Tongue (tissue), 2 donors: ENCODE results near the gene GPRC5D. TPM values are rescaled to one million over a fixed set of nuclear protein-coding genes. Genes with fewer than 3 reads are reported as not detected.

Experiments
- DNase-seq: peaks from one replicate; pipeline ENCODE4 v3.0.0-alpha.2; 2015
- total RNA-seq: library from RNA; depleted of rRNA; stranded (reverse); fragments of >200 nt; gene quantifications from one replicate; pipeline ENCODE4 v1.2.3, GENCODE V29; 2014

Gene GPRC5D
- total RNA-seq, 1 donor from 2014 or later = not detected

GRCh38 chr12:12936983-12937491 is 14.9 kb downstream of the GPRC5D start:
- no peak for DNase-seq

GRCh38 chr12:12934556-12934955 is 17.4 kb downstream of the GPRC5D start:
- DNase-seq = no peak

GRCh38 chr12:12933742-12934141 is 18.2 kb downstream of the GPRC5D start:
- no peak for DNase-seq

- DNase-seq = no peak
These were observed 21.2 kb downstream of the GPRC5D start for GRCh38 chr12:12930633-12931219.

GRCh38 chr12:12929696-12930095 is 22.3 kb downstream of the GPRC5D start:
- DNase-seq = no peak

- peak; percentile 74 for DNase-seq
These were observed 24.5 kb downstream of the GPRC5D start for GRCh38 chr12:12927211-12928079.

- no peak for DNase-seq
These were observed 25.3 kb downstream of the GPRC5D start for GRCh38 chr12:12926571-12927071.

GRCh38 chr12:12925388-12925787 is 26.6 kb downstream of the GPRC5D start:
- peak; percentile 51 for DNase-seq

- no peak for DNase-seq
These were observed 27.8 kb downstream of the GPRC5D start for GRCh38 chr12:12924169-12924568.

- no peak for DNase-seq
These were observed 29.0 kb downstream of the GPRC5D start for GRCh38 chr12:12922978-12923377.

- no peak for DNase-seq
These were observed 29.8 kb downstream of the GPRC5D start for GRCh38 chr12:12922191-12922616.

- no peak for DNase-seq
These were observed 32.1 kb downstream of the GPRC5D start for GRCh38 chr12:12919666-12920435.

- DNase-seq = no peak
These were observed 33.1 kb downstream of the GPRC5D start for GRCh38 chr12:12918781-12919389.

GRCh38 chr12:12917517-12917916 is 34.5 kb downstream of the GPRC5D start:
- DNase-seq = no peak

- peak; percentile 93 for DNase-seq
These were observed 35.6 kb downstream of the GPRC5D start for GRCh38 chr12:12916135-12916944.

GRCh38 chr12:12915656-12916055 is 36.3 kb downstream of the GPRC5D start:
- DNase-seq = no peak

- DNase-seq = no peak
These were observed 39.3 kb downstream of the GPRC5D start for GRCh38 chr12:12912711-12913110.

- DNase-seq = no peak
These were observed 42.0 kb downstream of the GPRC5D start for GRCh38 chr12:12909995-12910420.

GRCh38 chr12:12909228-12909994 is 42.6 kb downstream of the GPRC5D start:
- no peak for DNase-seq

- no peak for DNase-seq
These were observed 43.3 kb downstream of the GPRC5D start for GRCh38 chr12:12908711-12909110.
